ENCODE measurements around the gene ZFX.

DNA sequence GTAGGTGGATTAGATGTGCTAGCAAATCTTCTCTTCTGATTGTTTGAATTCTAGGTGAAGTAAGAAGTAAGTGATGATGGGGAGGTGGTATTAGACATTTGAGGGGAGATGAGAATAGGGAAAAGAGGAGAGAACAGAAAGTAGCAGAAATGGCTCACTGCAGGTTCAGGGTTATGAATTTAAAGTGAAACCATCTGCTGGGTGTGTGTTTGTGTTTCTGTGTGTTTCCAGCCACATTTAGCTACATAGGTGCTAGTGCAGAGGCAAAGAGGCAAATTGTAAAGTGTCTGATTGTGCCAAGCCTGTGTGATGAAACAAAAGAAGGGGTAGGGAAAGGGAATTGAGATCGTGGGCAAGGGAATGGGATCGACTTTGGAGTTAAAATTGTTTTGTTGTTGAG is 50.6 kb downstream of the ZFX start:
- no peak for TF ChIP-seq CTCF (IDR thresholded peaks at IDR 0.05)
- TF ChIP-seq POLR2A (IDR thresholded peaks at IDR 0.05) = no peak

Data from adrenal gland (tissue), 5 donors.